NCI-H1092 (cell line): ENCODE results near the gene ZSCAN1.
"Not testable (repeated sequence)": the region's sequence is repeated elsewhere in the genome, so short reads cannot be mapped to it uniquely, and the experiment has no call there.

Experiments
- DNase-seq: peaks from one replicate; lab custom pipeline; 2025; lab: John Stamatoyannopoulos, UW

Gene ZSCAN1, protein sequence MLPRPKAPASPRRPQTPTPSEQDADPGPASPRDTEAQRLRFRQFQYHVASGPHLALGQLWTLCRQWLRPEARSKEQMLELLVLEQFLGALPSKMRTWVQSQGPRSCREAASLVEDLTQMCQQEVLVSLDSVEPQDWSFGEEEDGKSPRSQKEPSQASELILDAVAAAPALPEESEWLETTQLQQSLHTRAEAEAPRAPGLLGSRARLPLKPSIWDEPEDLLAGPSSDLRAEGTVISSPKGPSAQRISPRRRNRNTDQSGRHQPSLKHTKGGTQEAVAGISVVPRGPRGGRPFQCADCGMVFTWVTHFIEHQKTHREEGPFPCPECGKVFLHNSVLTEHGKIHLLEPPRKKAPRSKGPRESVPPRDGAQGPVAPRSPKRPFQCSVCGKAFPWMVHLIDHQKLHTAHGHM

DNA sequence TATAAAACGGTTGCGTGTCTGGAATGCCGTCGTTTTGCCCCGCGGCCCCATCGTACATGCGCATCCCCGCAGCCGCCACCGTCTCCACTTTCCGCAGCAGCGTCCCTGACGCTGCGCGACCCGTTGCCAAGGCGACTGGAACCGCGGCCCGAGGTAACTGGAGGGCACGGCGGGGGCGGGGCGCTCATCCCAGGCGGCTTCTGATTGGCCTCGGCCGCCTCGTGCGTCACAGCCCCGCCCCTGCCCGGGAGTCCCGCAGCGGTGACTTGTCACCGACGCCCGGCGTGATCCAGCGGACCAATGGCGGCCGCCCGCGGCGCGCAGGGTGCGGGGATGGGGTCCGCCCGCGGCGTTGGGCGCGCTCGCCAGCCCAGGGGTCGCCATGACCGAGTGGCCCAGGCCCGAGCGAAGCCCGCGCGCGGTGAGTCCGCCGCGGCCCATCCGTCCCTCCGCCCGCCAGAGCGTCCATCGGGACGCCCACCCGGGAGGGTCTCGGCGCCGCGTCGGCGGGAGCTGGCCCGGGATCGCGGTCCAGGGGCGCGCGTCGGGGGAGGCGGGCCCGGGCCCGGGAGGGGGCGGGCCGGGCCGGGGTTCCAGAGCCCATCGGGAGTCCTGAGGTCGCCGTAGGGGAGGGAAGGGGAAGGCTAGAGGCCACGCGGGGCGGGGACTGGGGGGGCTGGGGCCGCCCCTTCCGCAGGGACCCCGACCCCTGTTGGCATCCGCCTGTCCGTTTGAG is at the start of gene ZSCAN1:
ZSCAN1 (plus strand) TSS at position 285 of the 736 bp plus-strand sequence. CDS start 3,812 bp downstream, outside the sequence.
- DNase-seq: peak; percentile 89

DNA sequence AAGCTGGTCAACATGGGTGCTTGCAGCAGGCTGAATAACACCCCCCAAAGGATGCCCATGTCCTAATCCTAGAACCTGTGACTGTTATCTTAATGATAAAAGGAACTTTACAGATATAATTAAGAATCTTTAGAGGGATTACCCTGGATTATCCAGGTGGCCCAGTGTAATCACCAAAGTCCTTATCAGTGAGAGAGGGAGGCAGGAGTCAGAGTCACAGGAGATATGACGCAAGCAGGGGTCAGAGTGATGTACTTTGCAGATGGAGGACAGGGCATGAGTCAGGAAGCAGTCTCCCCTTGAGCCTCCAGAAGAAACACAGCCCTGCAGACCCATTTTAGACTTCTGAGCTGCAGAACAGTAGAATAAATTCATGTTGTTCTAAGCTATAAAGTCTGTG is 41.0 kb upstream of the ZSCAN1 start:
- DNase-seq: no peak

DNA sequence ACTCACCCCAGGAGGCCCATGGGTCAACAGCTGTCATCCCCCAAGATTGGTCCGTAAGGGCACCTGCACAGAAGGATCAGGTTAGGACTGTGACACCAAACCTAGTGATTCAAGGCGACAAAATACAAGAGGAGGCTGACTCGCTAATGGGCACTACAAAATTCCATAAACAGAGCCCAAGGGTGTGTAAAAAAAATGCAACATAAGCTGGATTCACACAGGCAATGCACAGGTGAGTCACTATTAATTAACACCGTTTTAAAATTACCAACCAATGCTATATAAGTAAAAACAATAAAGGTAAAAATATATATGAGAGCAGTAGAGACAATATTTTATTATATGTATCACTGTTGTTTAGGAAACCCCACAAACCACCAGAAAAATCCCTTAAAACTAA is 33.1 kb upstream of the ZSCAN1 start:
- DNase-seq: no peak

DNA sequence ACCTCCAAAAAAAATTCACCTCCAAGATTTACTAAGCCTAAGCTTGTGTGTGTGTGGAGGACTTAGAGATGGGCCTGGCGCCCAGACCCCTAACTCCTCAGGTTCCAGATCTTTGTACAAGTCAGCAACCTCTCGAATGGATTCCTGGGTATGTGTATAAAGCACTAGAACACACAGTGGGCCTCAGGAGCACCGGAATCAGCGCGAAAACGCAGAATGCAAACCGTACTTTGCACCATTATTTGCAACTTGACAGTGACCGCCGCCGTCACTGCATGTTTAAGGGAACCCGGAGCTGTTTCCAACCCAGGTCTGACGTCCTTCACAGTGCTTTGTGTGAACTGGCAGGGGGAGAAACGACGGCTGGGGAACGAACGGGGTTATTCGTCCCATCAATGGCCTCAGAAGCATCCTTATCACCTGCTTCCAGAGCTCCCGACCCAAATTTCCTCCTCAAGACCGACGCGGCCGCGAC is 31.9 kb upstream of the ZSCAN1 start:
- DNase-seq: no peak

DNA sequence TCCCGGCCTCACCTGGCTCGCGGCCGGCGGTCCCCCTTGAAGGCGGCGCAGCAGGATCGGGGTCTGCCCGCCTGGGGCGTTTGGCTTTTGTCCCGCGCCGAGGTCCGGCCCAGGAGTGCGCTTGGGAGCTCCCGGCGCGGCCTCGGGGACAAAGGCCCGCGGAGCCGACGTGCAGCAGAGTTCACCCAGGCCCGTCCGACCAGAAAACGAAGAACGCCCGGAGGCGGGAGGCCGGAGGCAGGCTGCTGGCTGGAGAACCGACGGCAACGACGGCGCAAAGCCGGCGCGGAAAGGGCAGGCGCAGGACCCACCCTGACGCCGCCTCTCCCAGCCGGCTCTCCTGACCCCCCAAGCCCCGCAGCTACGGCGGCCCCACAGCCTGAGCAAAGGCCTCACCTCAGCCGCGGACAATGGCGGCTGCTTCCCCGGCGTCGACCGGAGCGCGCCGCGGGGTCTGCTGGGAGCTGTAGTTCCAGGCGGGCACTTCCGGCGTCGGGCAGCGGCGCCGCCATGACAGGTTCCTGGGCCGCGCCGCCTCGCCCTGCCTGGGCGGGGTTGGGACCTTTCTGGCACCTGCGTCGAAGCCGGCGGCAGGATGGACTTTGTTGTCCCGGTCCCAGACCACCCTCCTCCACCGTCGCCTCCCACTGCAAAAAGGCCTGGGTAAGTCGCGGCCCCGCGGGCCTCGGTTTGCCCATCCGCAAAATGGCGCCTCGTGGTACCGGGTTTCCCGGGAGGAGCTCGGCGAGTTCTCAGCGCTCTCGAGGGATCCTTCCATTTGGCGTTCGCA is 31.2 kb upstream of the ZSCAN1 start, which contains the start of gene ZNF606:
ZNF606 (minus strand) TSS at position 437 of the 790 bp plus-strand sequence. CDS start 1,501 bp downstream, outside the sequence.
- DNase-seq: peak; percentile 42

DNA sequence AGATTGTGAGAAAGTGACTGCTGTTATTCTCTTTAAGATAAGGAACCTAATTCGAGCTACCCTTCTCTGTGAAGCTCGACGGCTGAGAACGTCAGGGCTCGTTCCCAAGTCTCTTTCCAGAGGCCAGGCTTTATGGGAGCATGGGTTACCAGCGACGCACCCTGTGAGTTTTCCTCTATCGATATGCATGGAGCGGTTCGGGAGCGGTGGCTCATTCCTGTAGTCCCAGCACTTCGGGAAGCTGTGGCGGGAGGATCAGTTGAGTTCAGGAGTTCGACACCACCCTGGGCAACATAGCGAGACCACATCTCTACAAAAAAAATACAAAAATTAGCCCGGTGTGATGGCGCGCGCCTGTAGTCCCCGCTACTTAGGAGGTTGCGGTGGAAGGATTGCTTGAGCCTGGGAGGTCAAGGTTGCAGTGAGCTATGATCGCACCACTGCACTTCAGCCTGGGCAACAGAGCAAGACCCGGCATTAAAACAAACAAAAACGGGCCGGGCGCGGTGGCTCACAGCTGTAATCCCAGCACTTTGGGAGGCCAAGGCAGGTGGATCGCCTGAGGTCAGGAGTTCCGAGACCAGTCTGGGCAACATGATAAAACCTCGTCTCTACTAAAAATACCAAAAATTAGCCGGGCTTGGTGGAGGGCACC is 30.5 kb upstream of the ZSCAN1 start:
- DNase-seq: no peak

DNA sequence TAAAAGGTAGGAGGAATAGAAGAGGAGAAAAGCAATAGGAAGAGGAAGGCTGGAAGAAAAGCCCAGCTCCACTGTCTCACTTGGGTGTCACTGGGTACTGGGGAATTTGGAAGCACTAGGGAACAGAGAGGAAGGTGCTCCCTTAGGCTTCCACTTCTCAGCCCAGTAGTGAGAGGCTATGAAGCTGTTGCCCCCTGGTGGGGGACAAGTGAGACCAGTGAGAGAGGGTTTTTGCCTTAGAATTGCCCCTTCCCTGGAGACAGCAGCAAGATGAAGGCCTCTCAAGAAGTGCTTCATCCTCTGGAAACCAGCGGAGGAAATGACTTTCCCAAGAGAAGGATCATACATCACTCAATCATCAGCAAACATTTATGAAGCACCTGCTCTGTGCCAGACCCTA is 26.5 kb upstream of the ZSCAN1 start:
- DNase-seq: no peak

DNA sequence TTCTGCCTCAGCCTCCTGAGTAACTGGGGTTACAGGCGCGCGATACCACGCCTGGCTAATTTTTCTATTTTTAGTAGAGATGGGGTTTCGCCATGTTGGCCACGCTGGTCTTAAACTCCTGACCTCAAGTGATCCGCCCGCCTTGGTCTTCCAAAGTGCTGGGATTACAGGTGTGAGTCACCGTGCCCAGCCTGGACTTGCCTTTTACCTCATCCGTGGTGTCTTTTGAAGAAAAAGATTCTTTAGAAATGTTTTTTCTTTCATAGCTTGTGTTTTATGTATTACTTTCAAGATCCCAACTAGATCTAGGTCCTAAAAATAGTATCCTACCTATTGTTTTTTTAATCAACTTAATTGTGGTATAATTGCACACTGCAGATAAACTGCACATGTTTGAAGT is 24.9 kb upstream of the ZSCAN1 start:
- not testable (repeated sequence) for DNase-seq

DNA sequence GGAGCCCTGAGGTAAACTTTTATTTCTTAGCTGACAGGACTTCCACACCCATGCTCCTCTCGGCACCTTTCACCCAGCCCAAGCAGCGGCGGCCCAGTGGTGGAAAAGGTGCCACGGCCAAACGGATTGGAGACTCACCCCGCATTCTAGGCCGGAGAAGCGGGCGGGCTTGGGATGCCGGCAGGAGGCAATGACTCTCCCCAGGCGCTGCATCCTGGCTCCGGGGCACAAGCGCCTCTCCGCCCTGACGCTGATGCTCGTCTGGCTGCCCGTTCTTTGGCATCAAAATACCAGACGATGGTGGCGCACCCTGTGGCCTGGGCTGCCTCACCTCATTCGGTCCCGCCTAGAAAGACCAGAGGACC is 24.5 kb upstream of the ZSCAN1 start:
- no peak for DNase-seq

DNA sequence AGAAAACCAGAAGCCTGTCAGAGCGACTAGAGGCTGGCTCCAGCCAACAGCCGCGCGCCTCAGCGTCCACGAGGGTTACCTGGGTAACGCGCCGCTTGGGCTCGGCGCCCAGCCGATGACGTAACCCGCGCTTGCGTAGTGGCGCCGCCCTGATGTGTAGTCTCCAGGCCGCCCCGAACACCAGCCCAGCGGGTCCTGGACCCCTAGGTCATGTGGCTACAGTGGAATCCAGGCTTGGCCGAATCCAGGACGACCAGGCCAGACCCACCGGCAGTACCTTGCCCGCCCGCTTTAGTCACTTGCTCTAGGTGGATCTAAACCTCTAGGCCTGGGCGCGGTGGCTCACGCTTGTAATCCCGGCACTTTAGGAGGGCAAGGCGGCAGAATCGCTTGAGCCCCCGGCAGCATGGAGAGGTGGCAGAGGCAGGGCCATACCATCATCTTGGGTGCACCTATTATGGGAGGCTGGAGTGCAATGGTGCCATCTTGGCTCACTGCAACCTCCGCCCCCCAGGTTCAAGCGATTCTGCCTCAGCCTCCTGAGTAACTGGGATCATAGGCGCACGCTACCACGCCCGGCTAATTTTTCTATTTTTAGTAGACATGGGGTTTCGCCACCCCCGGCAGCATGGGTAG is 24.0 kb upstream of the ZSCAN1 start:
- peak; percentile 70 for DNase-seq

DNA sequence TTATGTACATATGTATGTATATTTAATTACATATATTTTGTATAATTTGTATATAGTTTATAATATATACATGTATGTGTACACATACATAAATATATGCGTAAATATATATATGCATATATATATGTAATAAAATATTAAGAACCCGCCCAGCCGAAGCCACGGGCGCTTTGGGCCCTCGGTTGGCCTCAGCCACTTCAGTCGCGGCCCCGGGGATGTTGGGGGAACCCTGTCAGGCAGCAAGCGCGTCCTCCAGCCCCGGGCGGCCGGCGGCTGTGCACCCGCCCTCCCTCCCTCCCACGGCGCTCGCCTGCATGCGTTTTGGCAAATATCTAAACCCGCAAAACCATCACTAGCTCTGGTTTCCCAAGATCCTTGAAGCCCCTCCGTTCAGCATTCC is 23.3 kb upstream of the ZSCAN1 start:
- no peak for DNase-seq

DNA sequence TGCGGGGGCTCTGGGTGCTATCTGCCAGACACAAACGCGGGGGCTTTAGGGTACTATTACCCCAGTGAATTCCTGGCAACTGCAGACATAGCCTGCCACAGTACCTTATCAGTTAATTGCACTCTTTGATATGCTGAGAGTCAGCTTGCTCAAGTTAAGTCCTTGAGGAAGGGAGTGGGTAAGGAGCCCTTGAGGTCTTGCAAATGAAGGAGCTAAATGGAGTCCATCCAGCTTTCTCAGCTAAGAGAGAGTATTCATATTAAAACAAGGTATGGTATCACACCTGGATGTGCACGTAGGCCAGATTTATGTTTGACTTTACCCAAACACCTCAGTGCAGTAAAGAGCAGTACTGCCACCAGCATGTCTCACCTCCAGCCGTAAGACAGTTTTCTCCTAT is 19.7 kb upstream of the ZSCAN1 start:
- DNase-seq: no peak

DNA sequence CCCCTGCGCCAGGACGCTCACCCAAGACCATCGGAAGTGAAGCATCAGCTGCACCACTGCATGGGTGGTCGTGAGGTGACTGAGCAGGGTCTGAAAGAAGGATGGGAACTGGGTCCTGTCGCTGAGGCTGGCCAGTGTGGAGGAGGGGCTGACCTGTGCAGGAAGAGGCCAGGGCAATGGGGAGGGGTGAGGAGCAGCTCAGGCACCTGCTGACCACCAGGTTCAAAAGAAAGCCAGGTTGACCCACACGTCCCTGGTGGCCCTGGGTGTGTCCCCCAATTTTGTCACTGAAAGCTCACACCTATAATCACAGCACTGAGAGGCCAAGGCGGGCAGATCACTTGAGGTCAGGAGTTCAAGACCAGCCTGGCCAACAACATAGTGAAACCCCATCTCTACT is 13.7 kb upstream of the ZSCAN1 start:
- DNase-seq: no peak

DNA sequence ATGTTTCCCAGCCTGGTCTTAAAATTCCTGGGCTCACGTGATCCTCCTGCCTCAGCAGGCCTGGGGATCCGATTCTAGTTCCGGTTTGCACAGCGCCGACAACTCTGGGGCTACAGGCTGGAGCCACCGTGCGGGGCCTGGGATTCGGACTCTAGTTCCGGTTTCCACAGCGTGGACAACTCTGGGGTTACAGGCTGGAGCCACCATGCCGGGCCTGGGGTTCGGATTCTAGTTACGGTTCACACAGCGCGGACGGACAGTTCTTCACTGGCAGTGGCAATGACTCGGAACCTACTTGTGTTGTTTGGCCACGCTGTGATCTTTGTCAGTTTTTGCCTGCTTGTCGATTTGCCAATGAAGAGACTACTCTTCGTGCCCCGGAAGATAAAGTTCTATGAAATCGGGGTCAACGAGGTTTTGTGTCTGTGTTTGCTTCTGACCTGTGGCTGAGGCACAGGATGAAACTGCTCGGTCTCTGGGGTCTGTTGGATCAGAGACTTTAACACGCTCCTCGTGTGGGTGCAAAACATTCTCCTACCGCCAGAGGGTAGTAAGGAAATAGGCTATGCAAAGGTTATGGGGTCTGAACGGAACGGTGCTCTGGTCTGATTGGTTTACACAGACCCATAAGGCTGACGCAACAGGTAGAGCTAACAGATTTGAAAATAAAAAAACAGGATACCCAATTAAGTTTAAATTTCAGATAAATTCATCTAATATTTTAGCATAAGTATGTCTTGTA is 12.1 kb upstream of the ZSCAN1 start:
- peak; percentile 80 for DNase-seq

DNA sequence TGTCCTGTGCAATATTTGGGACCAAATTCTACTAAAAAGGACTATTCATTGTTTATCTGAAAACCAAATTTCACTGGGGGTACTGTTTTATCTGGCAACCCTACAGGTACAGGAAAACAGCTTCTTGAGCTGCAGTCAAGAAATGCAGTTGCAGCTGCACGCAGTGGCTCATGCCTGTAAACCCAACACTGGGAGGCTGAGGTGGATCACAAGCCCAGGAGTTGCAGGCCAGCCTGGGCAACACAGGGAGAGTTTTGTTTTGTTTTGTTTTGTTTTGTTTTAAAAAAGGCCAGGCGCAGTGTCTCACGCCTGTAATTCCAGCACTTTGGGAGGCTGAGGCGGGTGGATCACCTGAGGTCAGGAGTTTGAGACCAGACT is 11.6 kb upstream of the ZSCAN1 start:
- DNase-seq: no peak

DNA sequence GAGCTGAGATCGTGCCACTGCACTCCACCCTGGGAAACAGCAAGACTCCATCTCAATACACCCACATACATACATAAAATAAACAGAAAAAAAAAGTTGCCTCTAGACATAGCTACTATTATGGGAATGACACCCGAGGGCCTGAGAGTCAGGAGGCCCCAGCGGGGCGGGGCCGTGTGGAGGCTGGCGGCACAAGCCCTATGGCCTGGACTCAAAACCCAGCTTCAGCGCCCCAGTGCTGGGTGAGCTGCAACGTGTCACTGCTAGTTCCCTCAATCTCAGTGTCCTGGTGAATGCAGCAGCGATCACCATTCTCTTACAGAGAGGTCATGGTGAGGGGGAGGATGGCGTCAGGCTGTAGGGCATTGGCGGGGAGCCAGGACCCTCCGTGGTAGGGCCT is 9.2 kb upstream of the ZSCAN1 start:
- no peak for DNase-seq

DNA sequence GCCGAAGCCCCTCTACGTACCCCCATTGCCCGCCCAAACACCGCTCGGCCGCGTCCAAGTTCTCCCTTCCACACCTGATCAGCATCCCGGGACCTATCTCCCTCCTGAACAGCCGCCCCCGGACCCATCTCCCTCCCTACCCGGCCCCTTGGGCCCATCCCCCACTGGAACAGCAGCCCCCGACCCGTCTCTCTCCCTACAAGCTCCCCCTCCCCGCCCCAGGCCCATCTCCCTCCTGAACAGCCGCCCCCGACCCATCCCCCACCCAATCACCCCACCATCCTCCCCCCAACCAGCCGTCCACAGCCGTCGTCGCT is 610 bp downstream of the ZSCAN1 start:
- DNase-seq: no peak

DNA sequence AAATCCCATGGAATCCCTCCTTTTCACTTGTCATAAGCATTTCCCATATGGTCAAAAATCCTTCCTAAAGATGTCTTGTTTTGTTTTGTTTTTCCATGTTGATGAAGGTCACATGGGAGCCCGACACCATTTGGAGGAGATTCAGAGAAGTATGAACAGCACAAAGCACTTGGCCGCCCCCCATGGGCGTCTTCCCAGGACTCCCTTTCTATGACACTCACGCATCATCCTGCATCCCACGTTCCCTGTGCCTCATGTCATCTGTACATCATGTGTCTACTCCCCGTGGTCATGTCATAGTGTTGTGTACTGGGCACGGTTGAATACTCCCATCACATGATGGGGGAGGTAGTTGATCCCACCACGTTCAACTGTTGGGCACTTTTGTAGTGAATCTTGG is 2.0 kb downstream of the ZSCAN1 start:
- DNase-seq: no peak

DNA sequence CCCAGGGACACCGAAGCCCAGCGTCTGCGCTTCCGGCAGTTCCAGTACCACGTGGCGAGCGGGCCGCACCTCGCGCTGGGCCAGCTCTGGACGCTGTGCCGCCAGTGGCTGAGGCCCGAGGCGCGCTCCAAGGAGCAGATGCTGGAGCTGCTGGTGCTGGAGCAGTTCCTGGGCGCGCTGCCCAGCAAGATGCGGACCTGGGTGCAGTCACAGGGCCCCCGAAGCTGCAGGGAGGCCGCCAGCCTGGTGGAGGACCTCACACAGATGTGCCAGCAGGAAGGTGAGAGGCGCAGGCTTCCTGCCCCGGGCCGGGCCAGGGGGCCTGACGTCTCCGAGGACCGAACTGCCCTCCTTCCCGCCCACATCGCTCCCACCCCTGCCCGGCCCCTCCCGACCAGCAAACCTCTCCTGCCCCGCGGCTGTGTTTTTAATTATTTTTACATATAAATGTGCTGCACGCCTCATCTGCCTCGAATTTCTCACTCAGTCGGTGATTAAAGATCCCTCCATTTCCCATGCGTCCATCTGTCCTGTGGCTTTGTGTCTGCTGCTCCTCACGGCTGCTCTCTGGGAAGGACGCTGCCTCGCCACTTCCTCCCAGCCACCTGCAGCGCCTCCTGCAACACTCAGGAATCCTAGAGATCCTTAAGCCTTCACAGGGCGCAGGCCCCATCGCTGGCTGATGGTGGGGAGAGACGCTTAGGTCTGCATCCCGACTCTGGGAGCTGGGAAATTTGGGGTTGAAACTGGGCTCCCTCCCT is 4.3 kb downstream of the ZSCAN1 start:
- peak; percentile 36 for DNase-seq

DNA sequence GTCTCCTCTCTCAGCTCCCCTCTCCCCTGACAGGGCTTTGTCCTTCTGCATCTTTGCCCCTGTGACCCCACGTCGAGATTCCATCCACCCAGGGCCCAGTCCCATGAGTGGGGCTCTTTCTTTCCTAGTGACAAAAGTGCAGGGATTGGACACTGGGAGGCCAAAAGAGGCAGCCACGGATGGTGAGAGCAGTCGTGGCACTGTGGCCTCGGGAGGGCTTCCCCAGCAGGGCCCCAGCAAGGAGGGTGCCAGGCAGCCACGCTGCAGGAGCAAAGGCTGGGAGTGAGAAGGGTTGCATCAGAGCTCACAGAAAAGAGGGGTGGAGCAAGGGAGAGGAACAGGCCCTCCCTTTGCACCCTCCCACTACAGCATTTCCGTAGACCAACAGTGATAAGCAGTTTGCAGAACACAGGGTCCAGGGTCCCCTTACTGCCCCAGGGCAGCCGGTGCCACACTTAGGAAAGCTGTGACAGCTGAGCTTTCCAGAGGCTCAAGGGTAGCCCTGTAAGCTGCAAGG is 4.9 kb downstream of the ZSCAN1 start:
- no peak for DNase-seq
